Thyroid gland (tissue), 4 donors: Measurements from ENCODE around the gene HSPA4L. TPM values are rescaled to one million over a fixed set of nuclear protein-coding genes. Genes with fewer than 3 reads are reported as not detected.

Experiments
- DNase-seq, 2 donors: peaks; one replicate each; pipeline ENCODE4 v3.0.0-alpha.2; 2019
- H3K27ac ChIP-seq, 3 donors: fragments of 200-600 bp; sonication (generic); 1 replicate in 2 of 3; 2 replicates in 1 of 3; pipeline ENCODE4 v1.5.1; 2016 to 2019; ENCODE audit warnings: mild to moderate bottlenecking in 1 of 3, moderate library complexity in 1 of 3
- H3K27me3 ChIP-seq: fragments of 200-600 bp; sonication (generic); one replicate; pipeline ENCODE4 v1.5.1; 2019
- H3K36me3 ChIP-seq, 2 donors: fragments of 200-600 bp; sonication (generic); one replicate each; pipeline ENCODE4 v1.5.1; 2016 to 2019
- H3K4me1 ChIP-seq, 2 donors: fragments of 200-600 bp; sonication (generic); one replicate each; pipeline ENCODE4 v1.5.1; 2017 to 2019
- H3K4me3 ChIP-seq, 3 donors: fragments of 200-600 bp; sonication (generic); replicated peaks in 1 of 3; 1 replicate in 2 of 3; 2 replicates in 1 of 3; pipeline ENCODE4 v1.5.1; 2016; ENCODE audit warnings: mild to moderate bottlenecking in 1 of 3
- H3K9me3 ChIP-seq: fragments of 200-600 bp; sonication (generic); one replicate; pipeline ENCODE4 v1.5.1; 2017
- POLR2A ChIP-seq, 2 donors: fragments of 450-650 bp; IDR thresholded peaks; one replicate each; pipeline ENCODE4 v1.6.1; 2017; ENCODE audit warnings: antibody characterized with exemption in 2 of 2, mild to moderate bottlenecking in 2 of 2, moderate library complexity in 1 of 2
- WGBS, 2 donors: methylation state at CpG; one replicate each; pipeline ENCODE4 v1.1.5; 2017; 5-methylcytosine and 5-hydroxymethylcytosine counted together
- intact Hi-C: fragments of 100-400 bp; cut with DNase I; formaldehyde crosslinking; loops from one replicate; pipeline ENCODE4 v1.15.1; 2023
- total RNA-seq, 4 donors: library from RNA; depleted of rRNA; stranded (reverse); fragments of >200 nt; gene quantifications; one replicate each; pipeline ENCODE4 v1.2.3, GENCODE V29; 2016
- TF ChIP-seq, protein P1 (sequence below), 6 experiments: fragments of 200-600 bp in 3 of 6; fragments of 450-650 bp in 3 of 6; sonication (generic) in 3 of 6; IDR thresholded peaks; one replicate each; pipeline ENCODE4 v1.5.1; 2016 to 2019; ENCODE audit warnings: antibody characterized with exemption in 6 of 6, mild to moderate bottlenecking in 2 of 6, inconsistent platforms in 1 of 6, moderate library complexity in 1 of 6

HSPA4L gene
- total RNA-seq, 4 donors from 2014 or later: 1.7 to 7.8 (median 4.7) TPM

- H3K36me3 ChIP-seq: no peaks in the 10 kb centered on the region
- intact Hi-C loops: no loop called here
- 50 to 71% methylated on average over 6 of the region's 6 CpGs for WGBS, 2 donors
Measured at GRCh38 chr4:127809173-127809800, 27.2 kb downstream of the HSPA4L start.

DNA sequence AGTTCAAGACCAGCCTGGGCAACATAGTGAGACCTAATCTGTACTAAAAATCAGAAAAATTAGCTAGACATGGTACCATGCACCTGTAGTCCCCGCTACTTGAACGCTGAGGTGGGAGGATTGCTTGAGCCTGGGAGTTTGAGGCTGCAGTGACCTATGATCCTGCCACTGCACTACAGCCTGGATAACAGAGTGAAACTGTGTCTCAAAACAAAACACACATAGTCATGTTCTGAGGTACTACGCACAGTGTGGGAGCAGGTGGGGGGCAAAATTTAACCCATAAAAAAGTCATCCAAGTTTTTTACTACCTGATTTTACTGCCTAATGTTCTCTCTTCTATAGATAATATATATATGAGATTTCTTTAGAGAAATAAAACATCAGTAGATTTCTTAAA lies 28.4 kb downstream of the HSPA4L start:
- intact Hi-C loops: no loop called here
- Histone ChIP-seq H3K4me1 (no peaks in the 10 kb centered on the region), H3K36me3 (no peaks in the 10 kb centered on the region), H3K27me3 (no peaks in the 10 kb centered on the region), H3K27ac (no peak overlapping the region), H3K9me3 (no peaks in the 10 kb centered on the region), H3K4me3 (no peak overlapping the region)
- TF ChIP-seq, protein P1, sequence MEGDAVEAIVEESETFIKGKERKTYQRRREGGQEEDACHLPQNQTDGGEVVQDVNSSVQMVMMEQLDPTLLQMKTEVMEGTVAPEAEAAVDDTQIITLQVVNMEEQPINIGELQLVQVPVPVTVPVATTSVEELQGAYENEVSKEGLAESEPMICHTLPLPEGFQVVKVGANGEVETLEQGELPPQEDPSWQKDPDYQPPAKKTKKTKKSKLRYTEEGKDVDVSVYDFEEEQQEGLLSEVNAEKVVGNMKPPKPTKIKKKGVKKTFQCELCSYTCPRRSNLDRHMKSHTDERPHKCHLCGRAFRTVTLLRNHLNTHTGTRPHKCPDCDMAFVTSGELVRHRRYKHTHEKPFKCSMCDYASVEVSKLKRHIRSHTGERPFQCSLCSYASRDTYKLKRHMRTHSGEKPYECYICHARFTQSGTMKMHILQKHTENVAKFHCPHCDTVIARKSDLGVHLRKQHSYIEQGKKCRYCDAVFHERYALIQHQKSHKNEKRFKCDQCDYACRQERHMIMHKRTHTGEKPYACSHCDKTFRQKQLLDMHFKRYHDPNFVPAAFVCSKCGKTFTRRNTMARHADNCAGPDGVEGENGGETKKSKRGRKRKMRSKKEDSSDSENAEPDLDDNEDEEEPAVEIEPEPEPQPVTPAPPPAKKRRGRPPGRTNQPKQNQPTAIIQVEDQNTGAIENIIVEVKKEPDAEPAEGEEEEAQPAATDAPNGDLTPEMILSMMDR (IDR thresholded peaks at IDR 0.05): no peak
- no peak for TF ChIP-seq POLR2A (IDR thresholded peaks at IDR 0.05)
- WGBS, 2 donors: 95 to 97% methylated on average over 3 of the region's 3 CpGs
- DNase-seq: no peak

More at GRCh38 chr4:127809173-127809800, 27.2 kb downstream of the HSPA4L start:
- DNase-seq: peak; percentile 4 to 26
- TF ChIP-seq, protein P1 (IDR thresholded peaks at IDR 0.05): peak in 1 of 6 experiments; percentile 15
- no peak for TF ChIP-seq POLR2A (IDR thresholded peaks at IDR 0.05)
- Histone ChIP-seq H3K27me3 (no peaks in the 10 kb centered on the region), H3K9me3 (no peaks in the 10 kb centered on the region), H3K4me3 (no peak overlapping the region), H3K4me1 (no peaks in the 10 kb centered on the region), H3K27ac (no peak overlapping the region)

DNA sequence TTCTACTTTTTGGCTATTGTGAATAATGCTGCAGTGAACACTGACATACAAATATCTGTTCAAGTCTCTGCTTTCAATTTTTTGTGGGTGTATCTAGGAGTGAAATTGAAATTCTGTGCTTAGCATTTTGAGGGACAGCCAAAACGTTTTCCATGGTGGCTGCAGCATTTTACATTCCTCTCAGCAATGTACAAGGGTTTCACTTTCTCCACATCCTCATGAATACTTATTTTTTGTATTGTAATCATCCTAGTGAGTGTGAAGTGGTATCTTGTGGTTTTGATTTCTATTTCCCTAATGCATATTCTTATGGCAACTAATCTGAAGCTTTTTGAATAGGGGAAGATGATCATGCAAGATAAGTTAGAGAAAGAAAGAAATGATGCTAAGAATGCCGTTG lies 40.3 kb downstream of the HSPA4L start:
- Histone ChIP-seq H3K27me3 (no peaks in the 10 kb centered on the region), H3K27ac (no peak overlapping the region), H3K9me3 (no peaks in the 10 kb centered on the region), H3K36me3 (no peaks in the 10 kb centered on the region), H3K4me1 (no peaks in the 10 kb centered on the region), H3K4me3 (no peak overlapping the region)
- 53 to 61% methylated on average over 2 of the region's 2 CpGs for WGBS, 2 donors
- no peak for DNase-seq
- TF ChIP-seq POLR2A (IDR thresholded peaks at IDR 0.05): no peak
- TF ChIP-seq, protein P1 (IDR thresholded peaks at IDR 0.05): no peak
- intact Hi-C loops: no loop called here

- intact Hi-C loops: no loop called here
- H3K9me3 ChIP-seq: no peaks in the 10 kb centered on the region
- WGBS, 2 donors: 87 to 93% methylated on average over 2 of the region's 2 CpGs
- no peak overlapping the region for H3K27ac ChIP-seq
- H3K36me3 ChIP-seq: no peaks in the 10 kb centered on the region
- no peaks in the 10 kb centered on the region for H3K27me3 ChIP-seq
- DNase-seq: no peak
- no peaks in the 10 kb centered on the region for H3K4me1 ChIP-seq
- TF ChIP-seq POLR2A (IDR thresholded peaks at IDR 0.05): no peak
- TF ChIP-seq, protein P1 (IDR thresholded peaks at IDR 0.05): no peak
- H3K4me3 ChIP-seq: no peak overlapping the region
Measured at GRCh38 chr4:127828121-127828520, 46.0 kb downstream of the HSPA4L start.

GRCh38 chr4:127829014-127829413 lies 46.9 kb downstream of the HSPA4L start:
- Histone ChIP-seq H3K9me3 (no peaks in the 10 kb centered on the region), H3K27ac (no peak overlapping the region), H3K4me1 (no peaks in the 10 kb centered on the region), H3K4me3 (no peak overlapping the region), H3K27me3 (no peaks in the 10 kb centered on the region), H3K36me3 (no peaks in the 10 kb centered on the region)
- TF ChIP-seq, protein P1 (IDR thresholded peaks at IDR 0.05): no peak
- TF ChIP-seq POLR2A (IDR thresholded peaks at IDR 0.05): no peak
- intact Hi-C loops: no loop called here
- no peak for DNase-seq
